ENCODE results near the gene CAMSAP2. TPM values are rescaled to one million over a fixed set of nuclear protein-coding genes. Genes with fewer than 3 reads are reported as not detected.
A peak's percentile ranks its signal among the peaks of the same experiment; 100 is the strongest.

Gene CAMSAP2
- total RNA-seq, 1 experiment from 2014 or later = 30.3 TPM

DNA sequence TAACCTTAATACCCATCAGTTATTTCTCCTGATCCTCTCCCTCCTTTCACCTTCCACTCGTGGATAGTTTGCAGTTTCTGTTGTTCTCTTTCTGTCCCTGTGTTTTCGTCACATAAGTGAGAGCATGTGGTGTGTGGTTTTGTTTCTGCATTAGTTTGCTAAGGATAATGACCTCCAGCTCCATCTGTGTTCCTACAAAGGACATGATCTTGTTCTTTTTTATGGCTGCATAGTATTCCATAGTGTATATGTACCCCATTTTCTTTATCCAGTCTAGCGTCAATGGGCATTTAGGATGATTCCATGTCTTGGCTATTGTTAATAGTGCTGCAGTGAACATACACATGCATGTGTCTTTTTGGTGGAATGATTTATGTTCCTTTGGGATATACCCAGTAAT lies 97.5 kb downstream of the CAMSAP2 start:
- no peaks in the 10 kb centered on the region for H3K36me3 Mint-ChIP-seq (ENCODE audit: insufficient read depth, unreplicated experiment)
- no peak overlapping the region for H3K27ac Mint-ChIP-seq (ENCODE audit: unreplicated experiment)
- no peak overlapping the region for H3K4me3 Mint-ChIP-seq (ENCODE audit: low read depth, unreplicated experiment)
- BruUV-seq (replicated peaks) = no TSS peak
- CTCF ChIA-PET = no interaction called here
- no peaks in the 10 kb centered on the region for H3K9me3 Mint-ChIP-seq (ENCODE audit: low read depth, unreplicated experiment)
- DNase-seq = no peak
- no peaks in the 10 kb centered on the region for H3K27me3 Mint-ChIP-seq (ENCODE audit: unreplicated experiment)
- no peaks in the 10 kb centered on the region for H3K4me1 Mint-ChIP-seq (ENCODE audit: low read depth, unreplicated experiment)
- intact Hi-C loops (cut with micrococcal nuclease; ENCODE audit: unreplicated experiment) = loop anchor here (5.0 kb wide), 1 partner anchor 279 kb away; no protein-coding TSS in a partner anchor
- TF ChIP-seq, protein P1, sequence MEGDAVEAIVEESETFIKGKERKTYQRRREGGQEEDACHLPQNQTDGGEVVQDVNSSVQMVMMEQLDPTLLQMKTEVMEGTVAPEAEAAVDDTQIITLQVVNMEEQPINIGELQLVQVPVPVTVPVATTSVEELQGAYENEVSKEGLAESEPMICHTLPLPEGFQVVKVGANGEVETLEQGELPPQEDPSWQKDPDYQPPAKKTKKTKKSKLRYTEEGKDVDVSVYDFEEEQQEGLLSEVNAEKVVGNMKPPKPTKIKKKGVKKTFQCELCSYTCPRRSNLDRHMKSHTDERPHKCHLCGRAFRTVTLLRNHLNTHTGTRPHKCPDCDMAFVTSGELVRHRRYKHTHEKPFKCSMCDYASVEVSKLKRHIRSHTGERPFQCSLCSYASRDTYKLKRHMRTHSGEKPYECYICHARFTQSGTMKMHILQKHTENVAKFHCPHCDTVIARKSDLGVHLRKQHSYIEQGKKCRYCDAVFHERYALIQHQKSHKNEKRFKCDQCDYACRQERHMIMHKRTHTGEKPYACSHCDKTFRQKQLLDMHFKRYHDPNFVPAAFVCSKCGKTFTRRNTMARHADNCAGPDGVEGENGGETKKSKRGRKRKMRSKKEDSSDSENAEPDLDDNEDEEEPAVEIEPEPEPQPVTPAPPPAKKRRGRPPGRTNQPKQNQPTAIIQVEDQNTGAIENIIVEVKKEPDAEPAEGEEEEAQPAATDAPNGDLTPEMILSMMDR (IDR thresholded peaks at IDR 0.05; ENCODE audit: unreplicated experiment) = no peak

DNA sequence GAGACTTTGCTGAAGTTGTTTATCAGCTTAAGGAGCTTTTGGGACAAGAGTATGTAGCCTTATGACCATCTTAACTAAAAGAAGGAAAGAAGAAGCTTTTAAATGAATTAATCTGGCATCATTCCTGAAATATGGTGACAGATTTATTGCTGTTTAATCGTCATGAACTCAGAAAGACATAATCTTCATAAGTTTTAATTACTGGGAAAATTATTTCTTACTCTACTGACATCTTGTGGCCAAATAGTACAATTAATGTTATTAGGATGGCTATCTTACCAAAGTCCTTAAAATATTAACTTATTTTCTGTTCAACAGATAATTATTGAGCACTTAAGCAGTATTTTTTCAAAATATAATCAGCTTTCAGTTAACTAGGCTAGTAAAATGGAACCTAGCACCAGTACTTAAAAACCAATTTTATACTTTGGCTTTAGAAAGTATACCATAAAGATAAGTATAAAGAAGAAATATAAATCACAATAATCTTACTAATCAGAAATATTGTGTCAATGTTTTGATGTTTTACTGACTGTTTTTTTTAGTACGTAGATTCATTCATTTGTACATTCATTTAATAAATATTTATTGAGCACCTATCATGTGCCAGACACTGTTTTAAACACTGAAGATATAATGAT lies 99.4 kb downstream of the CAMSAP2 start:
- CTCF ChIA-PET = interaction anchor here (0.7 kb wide), 1 partner anchor 216 kb away, joined by 3 read pairs; no protein-coding TSS in a partner anchor
- H3K27ac Mint-ChIP-seq (ENCODE audit: unreplicated experiment) = no peak overlapping the region
- DNase-seq = no peak
- no peaks in the 10 kb centered on the region for H3K4me1 Mint-ChIP-seq (ENCODE audit: low read depth, unreplicated experiment)
- no TSS peak for BruUV-seq (replicated peaks)
- H3K36me3 Mint-ChIP-seq (ENCODE audit: insufficient read depth, unreplicated experiment) = peaks cover 4% of the 10 kb centered on the region
- H3K4me3 Mint-ChIP-seq (ENCODE audit: low read depth, unreplicated experiment) = no peak overlapping the region
- TF ChIP-seq, protein P1 (IDR thresholded peaks at IDR 0.05; ENCODE audit: unreplicated experiment) = peak; percentile 27
- intact Hi-C loops (cut with micrococcal nuclease; ENCODE audit: unreplicated experiment) = loop anchor here (1.0 to 5.0 kb wide), 2 partner anchors 216 to 281 kb away; no protein-coding TSS in a partner anchor
- no peaks in the 10 kb centered on the region for H3K9me3 Mint-ChIP-seq (ENCODE audit: low read depth, unreplicated experiment)
- H3K27me3 Mint-ChIP-seq (ENCODE audit: unreplicated experiment) = no peaks in the 10 kb centered on the region

DNA sequence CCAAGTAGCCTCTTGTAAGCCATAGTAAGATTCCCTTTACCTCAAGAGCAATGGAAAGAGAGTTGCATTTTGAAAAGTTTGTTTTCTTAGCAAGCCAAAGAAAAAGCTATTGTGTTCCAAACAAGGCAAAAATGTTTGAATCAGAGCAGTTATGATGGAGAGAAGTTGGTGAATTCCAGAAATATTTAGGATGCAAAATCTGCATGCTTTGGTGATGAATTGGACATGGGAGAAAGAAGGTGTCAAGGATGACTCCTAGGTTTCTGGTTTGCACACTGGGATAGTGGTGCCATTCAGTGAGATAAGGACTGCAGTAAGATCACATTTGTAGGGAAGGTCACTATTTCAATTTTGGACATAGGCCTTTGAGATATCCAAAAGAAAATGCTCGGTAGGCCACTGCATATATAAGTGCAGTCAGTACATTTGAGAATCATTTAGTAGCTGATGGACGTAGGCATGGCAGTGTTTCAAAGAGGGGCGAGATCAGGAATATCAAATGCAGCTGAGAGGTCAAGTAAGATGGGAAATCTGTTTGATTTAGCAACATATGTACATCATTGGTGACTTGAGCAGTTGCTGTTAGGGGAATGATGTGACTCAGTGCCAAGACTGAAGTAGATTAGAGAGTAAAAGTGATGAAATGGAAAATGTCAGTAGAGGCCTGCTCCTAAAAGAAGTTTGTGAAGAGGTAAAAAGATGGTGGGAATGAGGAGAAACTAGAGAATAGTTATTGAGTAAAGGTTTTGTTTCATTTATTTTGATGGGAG lies 100.2 kb downstream of the CAMSAP2 start:
- H3K4me3 Mint-ChIP-seq (ENCODE audit: low read depth, unreplicated experiment) = no peak overlapping the region
- intact Hi-C loops (cut with micrococcal nuclease; ENCODE audit: unreplicated experiment) = loop anchor here (1.0 to 5.0 kb wide), 2 partner anchors 217 to 282 kb away; no protein-coding TSS in a partner anchor
- DNase-seq = no peak
- no peak overlapping the region for H3K27ac Mint-ChIP-seq (ENCODE audit: unreplicated experiment)
- no TSS peak for BruUV-seq (replicated peaks)
- no peaks in the 10 kb centered on the region for H3K9me3 Mint-ChIP-seq (ENCODE audit: low read depth, unreplicated experiment)
- no peaks in the 10 kb centered on the region for H3K27me3 Mint-ChIP-seq (ENCODE audit: unreplicated experiment)
- TF ChIP-seq, protein P1 (IDR thresholded peaks at IDR 0.05; ENCODE audit: unreplicated experiment) = no peak
- CTCF ChIA-PET = interaction anchor here (1.1 kb wide), 1 partner anchor 217 kb away, joined by 3 read pairs; no protein-coding TSS in a partner anchor
- H3K36me3 Mint-ChIP-seq (ENCODE audit: insufficient read depth, unreplicated experiment) = peaks cover 5% of the 10 kb centered on the region
- no peaks in the 10 kb centered on the region for H3K4me1 Mint-ChIP-seq (ENCODE audit: low read depth, unreplicated experiment)

DNA sequence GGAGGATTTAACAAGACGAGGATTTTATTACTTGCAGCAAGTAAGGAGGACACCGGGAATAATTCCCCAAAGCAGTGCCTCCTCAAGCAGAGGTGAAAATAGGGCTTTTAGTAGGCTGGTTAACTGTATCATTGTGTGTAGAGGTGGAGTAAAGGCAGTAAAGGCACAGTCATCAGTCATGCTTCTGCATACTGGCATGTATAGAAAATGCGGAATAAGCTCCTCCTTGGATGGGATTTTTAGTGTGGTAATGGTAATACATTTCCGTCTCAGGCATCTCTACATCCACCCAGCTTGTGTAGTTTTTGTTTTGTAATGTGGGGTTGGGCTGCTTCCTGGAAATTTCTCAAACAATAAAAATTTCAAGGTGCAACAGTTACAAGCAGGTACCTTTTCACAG lies 106.7 kb downstream of the CAMSAP2 start:
- H3K27ac Mint-ChIP-seq (ENCODE audit: unreplicated experiment) = no peak overlapping the region
- TF ChIP-seq, protein P1 (IDR thresholded peaks at IDR 0.05; ENCODE audit: unreplicated experiment) = no peak
- intact Hi-C loops (cut with micrococcal nuclease; ENCODE audit: unreplicated experiment) = no loop called here

More for the DNA sequence above, 106.7 kb downstream of the CAMSAP2 start:
- peaks cover 11% of the 10 kb centered on the region for H3K36me3 Mint-ChIP-seq (ENCODE audit: insufficient read depth, unreplicated experiment)
- CTCF ChIA-PET = interaction anchor here (1.5 kb wide), 1 partner anchor 57 kb away, joined by 3 read pairs; no protein-coding TSS in a partner anchor
- DNase-seq = no peak
- BruUV-seq (replicated peaks) = no TSS peak
- no peaks in the 10 kb centered on the region for H3K9me3 Mint-ChIP-seq (ENCODE audit: low read depth, unreplicated experiment)
- H3K4me1 Mint-ChIP-seq (ENCODE audit: low read depth, unreplicated experiment) = no peaks in the 10 kb centered on the region
- H3K27me3 Mint-ChIP-seq (ENCODE audit: unreplicated experiment) = no peaks in the 10 kb centered on the region
- no peak overlapping the region for H3K4me3 Mint-ChIP-seq (ENCODE audit: low read depth, unreplicated experiment)

All from Calu3 (cell line).